Heart right ventricle (tissue), 16 donors: Measurements from ENCODE around the gene ACTA2. TPM values are rescaled to one million over a fixed set of nuclear protein-coding genes. Genes with fewer than 3 reads are reported as not detected.

Source experiments
- ATAC-seq, 8 donors: fragments of 200-7000 bp; cut with Tn5 transposase; one replicate each; pipeline ENCODE4 v1.9.1; 2020; ENCODE audit warnings: mild to moderate bottlenecking in 8 of 8, moderate library complexity in 8 of 8, moderate number of reproducible peaks in 1 of 8
- DNase-seq, 2 donors: peaks; one replicate each; pipeline ENCODE4 v3.0.0-alpha.2; 2020
- H3K27ac ChIP-seq, 10 donors: fragments of 200-600 bp; sonication (generic) in 2 of 10; one replicate each; pipeline versions ENCODE4 v1.5.0 to v1.8.0; 2020 to 2022; ENCODE audit warnings: mild to moderate bottlenecking in 3 of 10
- H3K27me3 ChIP-seq, 7 donors: fragments of 200-600 bp; one replicate each; pipeline ENCODE4 v1.8.0; 2021 to 2022; ENCODE audit warnings: mild to moderate bottlenecking in 2 of 7
- H3K36me3 ChIP-seq, 9 donors: fragments of 200-600 bp; sonication (generic) in 1 of 9; one replicate each; pipeline versions ENCODE4 v1.5.0 to v1.8.0; 2020 to 2022; ENCODE audit warnings: mild to moderate bottlenecking in 2 of 9
- H3K4me1 ChIP-seq, 9 donors: fragments of 200-600 bp; sonication (generic) in 1 of 9; one replicate each; pipeline versions ENCODE4 v1.5.0 to v1.8.0; 2020 to 2022; ENCODE audit warnings: mild to moderate bottlenecking in 4 of 9
- H3K4me3 ChIP-seq, 10 donors: fragments of 200-600 bp; sonication (generic) in 2 of 10; one replicate each; pipeline versions ENCODE4 v1.5.0 to v1.8.0; 2020 to 2022; ENCODE audit warnings: mild to moderate bottlenecking in 7 of 10, moderate library complexity in 2 of 10
- H3K9me3 ChIP-seq, 11 donors: fragments of 200-600 bp in 10 of 11; sonication (generic) in 2 of 11; one replicate each; pipeline versions ENCODE4 v1.5.0 to v1.8.0; 2013 to 2022; ENCODE audit warnings: mild to moderate bottlenecking in 2 of 11, control low read depth in 1 of 11, moderate library complexity in 1 of 11
- CTCF ChIP-seq, 9 donors: fragments of 200-600 bp; sonication (generic) in 2 of 9; IDR thresholded peaks; one replicate each; pipeline versions ENCODE4 v1.5.0 to v1.8.0; 2021 to 2022; ENCODE audit warnings: antibody characterized with exemption in 9 of 9, mild to moderate bottlenecking in 5 of 9, moderate library complexity in 1 of 9
- WGBS, 2 donors: extraction: QIAGEN DNeasy Blood & Tissue Kit; methylation state at CpG; one replicate each; pipeline ENCODE4 v1.1.7; 2013; ENCODE audit warnings: inconsistent platforms in 1 of 2; 5-methylcytosine and 5-hydroxymethylcytosine counted together
- intact Hi-C, 10 donors: fragments of 100-400 bp; cut with DNase I; formaldehyde crosslinking; loops; one replicate each; pipeline versions ENCODE4 v1.11.1 to v1.14.2; 2022
- polyA plus RNA-seq, 2 donors: library from polyadenylated mRNA; stranded (reverse); fragments of 200-250 nt; gene quantifications; one replicate each; pipeline ENCODE4 v1.2.3, GENCODE V29; 2013
- total RNA-seq, 10 donors: library from RNA; stranded (reverse); fragmentation: NEBNext Ultra II Directional in 3 of 10; extraction: Animal tissue kit (Norgen Biotek cat#: 25700) in 3 of 10; gene quantifications; one replicate each; pipeline versions ENCODE4 v1.2.1 to v1.2.4, GENCODE V29; 2021 to 2023
- donor health status: Arrhythmogenic right ventricular cardiomyopathy.
- donor health status: ischemic (EF 13 %, LVEDD 7.1; RV severe dilation, severe dysfunction).
- donor health status: healthy with polysubstance abuse.
- donor health status: DM: no; HTN: yes; CAD: no.
- donor health status: DM: no; HTN: no; CAD: no.
- donor health status: ischemic (EF 25% LVEDD 6.9; RV normal size, moderate dysfunction).
- donor health status: ischemic (EF 25% LVEDD 5.7; RV mildly dilated, moderate dysfunction).
- donor health status: healthy.
- donor health status: DM: yes; HTN: yes; CAD: no.
- donor health status: Ischemic cardiomyopathy.
- donor health status: ischemic (EF 35%, LVEDD 5.7; RV mildly dilated, moderate dysfunction).
- donor health status: nonischemic (EF 11% LVEDD 7.7; RV severe dilation, severe dysfunction).
- donor health status: DM: yes; HTN: yes; CAD: no.
- donor health status: PGD.
- donor health status: ischemic (EF 29% LVEDD 5.4; RV normal size, mild dysfunction).
- donor health status: nonischemic (EF 23%, LVEDD 6.1; RV moderate dilation, normal function).

Gene ACTA2
- total and polyA plus RNA-seq, 12 donors, result 59.4 to 358 (median 76.5) TPM

GRCh38 chr10:88982366-88982765 is 29.8 kb upstream of the ACTA2 start:
- TF ChIP-seq CTCF (IDR thresholded peaks at IDR 0.05), result no peak
- DNase-seq (no peak), ATAC-seq (peak in 3 of 8 donors; percentile 40 to 54 (median 41))
- no peaks in the 10 kb centered on the region for H3K27me3 ChIP-seq
- H3K9me3 ChIP-seq, result peaks cover 0 to 5% (median 0%) of the 10 kb centered on the region in 11 donors
- no peak overlapping the region for H3K4me3 ChIP-seq
- peaks cover 0 to 7% (median 0%) of the 10 kb centered on the region in 9 donors for H3K36me3 ChIP-seq
- peak overlapping the region in 9 of 10 donors; percentile 0 to 78 (median 68) for H3K27ac ChIP-seq
- intact Hi-C loops, result loop anchor here in 2 of 10 donors (10.0 kb wide), 1 partner anchor 148 kb away; no protein-coding TSS in a partner anchor
- 78 to 81% methylated on average over 2 of the region's 2 CpGs for WGBS, 2 donors
- peaks cover 0 to 78% (median 48%) of the 10 kb centered on the region in 9 donors for H3K4me1 ChIP-seq

- intact Hi-C loops, result loop anchor here in 2 of 10 donors (10.0 kb wide), 1 partner anchor 147 kb away; no protein-coding TSS in a partner anchor
- no peak for DNase-seq
- H3K4me3 ChIP-seq, result no peak overlapping the region
- peaks cover 0 to under 1% (median 0%) of the 10 kb centered on the region in 11 donors for H3K9me3 ChIP-seq
- H3K4me1 ChIP-seq, result peaks cover 0 to 71% (median 48%) of the 10 kb centered on the region in 9 donors
- H3K27ac ChIP-seq, result peak overlapping the region in 9 of 10 donors; percentile 0 to 78 (median 68)
- peak in 3 of 8 donors; percentile 8 to 26 (median 16) for ATAC-seq
- no peak for TF ChIP-seq CTCF (IDR thresholded peaks at IDR 0.05)
- H3K27me3 ChIP-seq, result no peaks in the 10 kb centered on the region
- WGBS, 2 donors, result 55 to 76% methylated on average over 5 of the region's 5 CpGs
- peaks cover 0 to 7% (median 0%) of the 10 kb centered on the region in 9 donors for H3K36me3 ChIP-seq
These were observed 28.9 kb upstream of the ACTA2 start for GRCh38 chr10:88981435-88981834.

GRCh38 chr10:88980800-88981199 is 28.2 kb upstream of the ACTA2 start:
- 60 to 81% methylated on average over 4 of the region's 4 CpGs for WGBS, 2 donors
- Histone ChIP-seq H3K27ac (peak overlapping the region in 9 of 10 donors; percentile 17 to 78 (median 68)), H3K9me3 (no peaks in the 10 kb centered on the region), H3K4me3 (no peak overlapping the region), H3K4me1 (peaks cover 0 to 69% (median 48%) of the 10 kb centered on the region in 9 donors), H3K36me3 (peaks cover 0 to 7% (median 0%) of the 10 kb centered on the region in 9 donors), H3K27me3 (no peaks in the 10 kb centered on the region)
- TF ChIP-seq CTCF (IDR thresholded peaks at IDR 0.05), result no peak
- intact Hi-C loops, result loop anchor here in 2 of 10 donors (10.0 kb wide), 1 partner anchor 146 kb away; no protein-coding TSS in a partner anchor
- peak in 6 of 8 donors; percentile 18 to 57 (median 36) for ATAC-seq
- no peak for DNase-seq

- intact Hi-C loops, result loop anchor here in 2 of 10 donors (10.0 kb wide), 1 partner anchor 145 kb away; no protein-coding TSS in a partner anchor
- peaks cover 0 to 68% (median 48%) of the 10 kb centered on the region in 9 donors for H3K4me1 ChIP-seq
- H3K27ac ChIP-seq, result peak overlapping the region in 9 of 10 donors; percentile 17 to 78 (median 68)
- H3K36me3 ChIP-seq, result peaks cover 0 to 7% (median 0%) of the 10 kb centered on the region in 9 donors
- H3K27me3 ChIP-seq, result no peaks in the 10 kb centered on the region
- TF ChIP-seq CTCF (IDR thresholded peaks at IDR 0.05), result no peak
- H3K9me3 ChIP-seq, result no peaks in the 10 kb centered on the region
- 58 to 69% methylated on average over 4 of the region's 4 CpGs for WGBS, 2 donors
- DNase-seq (no peak), ATAC-seq (peak in 6 of 8 donors; percentile 16 to 48 (median 30))
- H3K4me3 ChIP-seq, result no peak overlapping the region
These were observed 27.7 kb upstream of the ACTA2 start for GRCh38 chr10:88980247-88980646.
